Measurements from ENCODE around the gene ARMH3. TPM values are rescaled to one million over a fixed set of nuclear protein-coding genes. Genes with fewer than 3 reads are reported as not detected.

Gene ARMH3
- total RNA-seq, 1 donor from 2014 or later = 6.6 TPM

DNA sequence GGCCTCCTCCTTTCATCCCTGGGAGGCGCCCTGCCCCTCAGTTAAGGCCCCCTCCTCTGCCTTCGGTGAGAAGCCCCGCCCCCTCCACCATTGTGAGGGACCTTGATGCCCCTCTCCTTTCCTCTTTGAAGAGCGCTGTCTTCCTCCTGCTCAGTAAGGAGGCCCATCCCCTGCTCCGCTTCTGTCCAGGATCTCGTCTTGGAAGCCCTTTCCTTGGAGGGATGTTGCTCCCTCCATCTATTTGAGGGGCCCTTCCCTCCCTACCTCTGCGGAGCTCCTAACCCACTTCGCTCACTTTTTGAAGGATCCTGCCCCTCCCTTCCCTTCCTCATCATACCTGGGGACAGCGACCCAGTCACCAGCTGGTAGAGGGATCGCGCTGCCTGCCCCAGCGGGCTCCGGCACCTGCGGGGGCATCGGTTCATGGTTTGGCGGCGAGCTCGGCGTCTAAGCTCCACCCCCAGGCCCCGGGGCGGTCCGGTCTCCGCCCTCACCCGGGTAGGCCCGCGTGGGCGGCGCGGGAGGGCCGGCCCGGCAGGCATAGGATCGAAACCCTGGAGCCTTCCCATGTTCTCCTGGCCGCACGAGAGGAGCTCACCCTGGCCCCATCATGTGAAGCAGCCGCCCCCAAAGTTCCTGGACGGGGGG is 216.4 kb downstream of the ARMH3 start:
- TF ChIP-seq, protein P1, sequence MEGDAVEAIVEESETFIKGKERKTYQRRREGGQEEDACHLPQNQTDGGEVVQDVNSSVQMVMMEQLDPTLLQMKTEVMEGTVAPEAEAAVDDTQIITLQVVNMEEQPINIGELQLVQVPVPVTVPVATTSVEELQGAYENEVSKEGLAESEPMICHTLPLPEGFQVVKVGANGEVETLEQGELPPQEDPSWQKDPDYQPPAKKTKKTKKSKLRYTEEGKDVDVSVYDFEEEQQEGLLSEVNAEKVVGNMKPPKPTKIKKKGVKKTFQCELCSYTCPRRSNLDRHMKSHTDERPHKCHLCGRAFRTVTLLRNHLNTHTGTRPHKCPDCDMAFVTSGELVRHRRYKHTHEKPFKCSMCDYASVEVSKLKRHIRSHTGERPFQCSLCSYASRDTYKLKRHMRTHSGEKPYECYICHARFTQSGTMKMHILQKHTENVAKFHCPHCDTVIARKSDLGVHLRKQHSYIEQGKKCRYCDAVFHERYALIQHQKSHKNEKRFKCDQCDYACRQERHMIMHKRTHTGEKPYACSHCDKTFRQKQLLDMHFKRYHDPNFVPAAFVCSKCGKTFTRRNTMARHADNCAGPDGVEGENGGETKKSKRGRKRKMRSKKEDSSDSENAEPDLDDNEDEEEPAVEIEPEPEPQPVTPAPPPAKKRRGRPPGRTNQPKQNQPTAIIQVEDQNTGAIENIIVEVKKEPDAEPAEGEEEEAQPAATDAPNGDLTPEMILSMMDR (conservative IDR thresholded peaks at IDR 0.05; ENCODE audit: low read depth, low read length) = no peak
- DNase-seq (ENCODE audit: low read depth) = no peak
- H3K4me3 ChIP-seq (ENCODE audit: low read depth, low read length) = peak overlapping the region; percentile 52

DNA sequence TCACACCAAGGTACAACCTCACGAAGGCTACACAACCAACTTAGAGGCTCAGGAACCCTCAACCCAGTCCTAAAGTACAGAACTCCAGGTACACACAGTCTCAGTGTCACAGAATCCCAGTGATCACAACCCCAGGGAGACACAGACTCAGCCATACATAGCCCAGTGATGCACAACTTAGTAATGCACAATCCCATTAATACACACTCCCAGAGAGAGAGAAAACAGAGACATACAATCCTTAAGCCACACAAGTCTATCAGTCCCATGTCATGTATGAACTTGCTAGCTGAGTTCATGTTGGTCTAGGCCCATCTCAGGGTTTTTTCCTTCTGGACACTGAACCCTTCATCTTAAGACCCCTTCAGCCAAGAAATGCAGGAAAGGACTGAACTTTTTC is 217.0 kb downstream of the ARMH3 start:
- TF ChIP-seq, protein P1 (conservative IDR thresholded peaks at IDR 0.05; ENCODE audit: low read depth, low read length) = no peak

DNA sequence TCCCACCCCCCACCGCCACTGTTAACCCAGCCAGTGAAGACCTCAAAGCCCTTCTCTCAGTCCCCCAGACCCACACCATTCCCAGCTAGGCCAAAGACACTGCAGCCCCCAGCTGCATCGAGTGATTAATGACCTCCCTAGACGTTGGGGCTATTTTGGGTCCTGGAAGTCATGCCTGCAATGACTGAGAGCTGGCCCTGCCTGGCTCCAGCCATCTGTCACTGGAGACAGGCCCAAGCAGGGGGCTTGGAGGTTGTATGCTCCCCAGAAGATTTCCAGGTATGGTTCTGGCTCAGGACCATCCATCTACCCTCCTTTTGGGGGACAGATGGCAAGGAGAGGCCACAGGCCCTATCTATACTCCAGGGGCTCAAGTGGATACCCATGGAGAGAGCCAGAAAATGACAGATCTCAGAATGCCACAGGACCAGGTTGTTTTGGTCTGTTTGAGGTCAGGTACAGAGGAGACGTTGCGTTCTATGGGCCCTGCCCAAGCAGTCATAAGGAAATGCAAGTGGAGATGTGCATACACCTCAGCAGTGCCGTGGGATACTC is 217.5 kb downstream of the ARMH3 start:
- H3K4me3 ChIP-seq (ENCODE audit: low read depth, low read length) = no peak overlapping the region
- no peak for DNase-seq (ENCODE audit: low read depth)
- TF ChIP-seq, protein P1 (conservative IDR thresholded peaks at IDR 0.05; ENCODE audit: low read depth, low read length) = no peak

More for the DNA sequence above, 217.0 kb downstream of the ARMH3 start:
- no peak for DNase-seq (ENCODE audit: low read depth)
- no peak overlapping the region for H3K4me3 ChIP-seq (ENCODE audit: low read depth, low read length)

DNA sequence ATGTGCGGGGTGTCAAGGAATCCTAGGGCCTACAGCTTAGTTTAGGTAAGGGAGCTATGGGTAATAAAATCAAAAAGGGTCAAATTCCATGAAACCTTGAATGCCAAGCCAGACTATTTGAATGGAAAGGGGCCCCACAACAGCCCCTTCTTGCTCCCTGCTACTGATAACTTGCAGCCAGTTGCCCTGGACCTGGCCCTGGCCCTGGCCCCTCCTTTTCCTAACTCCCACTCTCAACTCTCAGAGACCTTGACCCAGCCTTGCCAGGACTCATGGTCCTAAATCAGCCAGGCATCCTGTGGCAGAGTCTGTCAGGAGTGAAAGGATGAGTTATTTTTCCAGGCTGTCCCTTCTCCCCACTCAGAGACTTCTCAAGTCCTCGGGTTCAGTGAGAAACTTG is 218.2 kb downstream of the ARMH3 start:
- TF ChIP-seq, protein P1 (conservative IDR thresholded peaks at IDR 0.05; ENCODE audit: low read depth, low read length) = no peak
- DNase-seq (ENCODE audit: low read depth) = no peak
- H3K4me3 ChIP-seq (ENCODE audit: low read depth, low read length) = no peak overlapping the region

DNA sequence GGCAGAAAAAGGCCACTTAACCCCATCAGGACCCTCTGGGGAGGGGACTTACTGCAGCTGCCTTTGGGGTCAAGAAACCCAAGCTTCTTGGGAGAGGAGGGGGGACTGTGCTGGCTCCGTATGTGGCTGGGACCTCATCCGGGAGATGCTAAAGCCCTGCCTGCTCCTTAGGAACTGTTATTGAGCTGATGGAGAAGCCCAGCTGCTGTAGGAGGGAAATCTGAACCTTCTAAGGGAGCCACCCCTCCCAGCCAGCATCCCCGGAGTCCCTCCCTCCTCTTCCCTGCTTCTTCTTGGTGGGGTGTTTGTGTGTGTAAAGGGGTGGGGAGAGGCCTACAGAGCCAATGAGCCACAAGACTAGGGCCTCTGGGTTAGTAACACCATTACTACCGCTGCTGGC is 220.6 kb downstream of the ARMH3 start:
- no peak overlapping the region for H3K4me3 ChIP-seq (ENCODE audit: low read depth, low read length)
- no peak for DNase-seq (ENCODE audit: low read depth)
- TF ChIP-seq, protein P1 (conservative IDR thresholded peaks at IDR 0.05; ENCODE audit: low read depth, low read length) = no peak

DNA sequence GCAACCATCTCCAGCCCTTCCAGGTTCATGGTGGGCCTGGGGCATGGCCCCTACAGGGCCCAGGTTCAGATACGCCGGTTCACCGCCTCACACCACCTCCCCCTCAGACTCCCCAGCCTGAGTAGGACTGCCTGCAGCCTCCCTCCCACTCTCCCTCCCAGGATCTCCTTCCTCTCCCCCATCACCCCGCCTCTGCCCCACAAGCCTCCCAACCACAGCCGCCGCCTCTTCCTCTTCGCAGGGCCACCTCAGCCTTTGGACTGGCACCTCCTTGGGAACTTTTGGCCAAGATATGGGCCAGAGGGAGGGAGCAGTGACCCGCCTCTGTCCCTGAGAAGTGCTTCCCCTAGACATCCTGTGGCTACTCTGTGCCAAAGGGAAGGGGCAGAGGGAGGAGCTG is 221.6 kb downstream of the ARMH3 start:
- no peak for DNase-seq (ENCODE audit: low read depth)
- TF ChIP-seq, protein P1 (conservative IDR thresholded peaks at IDR 0.05; ENCODE audit: low read depth, low read length) = no peak
- H3K4me3 ChIP-seq (ENCODE audit: low read depth, low read length) = no peak overlapping the region

DNA sequence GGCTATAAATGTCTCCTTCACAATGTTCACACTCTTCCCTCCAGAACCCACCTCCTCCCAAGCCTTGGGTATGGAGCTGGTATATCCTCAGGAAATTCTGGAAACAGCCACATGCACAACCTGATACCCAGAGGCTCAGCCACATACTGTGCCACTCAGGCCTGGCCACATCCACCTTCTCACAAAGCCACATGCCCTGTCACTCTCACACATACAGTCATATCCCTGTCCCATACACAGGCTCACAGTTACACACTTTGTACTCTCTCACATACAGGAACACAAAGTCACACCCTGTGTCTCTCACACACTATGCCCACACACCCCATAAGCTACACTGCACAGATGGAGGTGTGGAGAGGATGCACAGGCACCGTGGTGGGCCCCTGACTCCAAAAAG is 222.5 kb downstream of the ARMH3 start:
- TF ChIP-seq, protein P1 (conservative IDR thresholded peaks at IDR 0.05; ENCODE audit: low read depth, low read length) = no peak
- no peak overlapping the region for H3K4me3 ChIP-seq (ENCODE audit: low read depth, low read length)
- DNase-seq (ENCODE audit: low read depth) = no peak

Measured in epithelial cell of proximal tubule (primary cell).